ENCODE data around the gene MYCBP.

DNA sequence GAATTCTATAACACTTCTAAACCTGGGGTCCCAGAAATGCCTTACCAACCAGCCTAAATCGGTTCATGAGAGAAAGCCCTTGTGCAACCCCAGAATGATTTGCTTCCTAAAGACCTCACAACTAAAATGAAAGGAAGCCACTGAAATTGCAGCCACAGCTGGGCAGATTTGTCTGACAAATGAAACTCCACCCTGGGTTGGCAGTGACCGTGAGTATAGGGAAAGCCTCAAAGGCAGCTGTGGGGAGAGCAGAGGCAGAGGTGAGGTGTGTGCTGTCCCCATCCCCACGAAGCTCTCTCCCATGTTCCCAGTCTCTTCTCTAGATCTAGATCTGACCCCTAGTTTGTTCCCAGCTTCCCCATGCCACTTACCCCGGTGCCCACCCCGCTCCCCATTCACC lies 45.4 kb upstream of the MYCBP start:
- TF ChIP-seq CTCF (IDR thresholded peaks at IDR 0.05) (no peak), POLR2AphosphoS5 (IDR thresholded peaks at IDR 0.05; ENCODE audit: insufficient read depth in 1 of 2, low read depth in 1 of 2) (no peak)

All from vagina (tissue), 2 donors.